ENCODE data around the gene CDADC1.
"Not testable (repeated sequence)": the region's sequence is repeated elsewhere in the genome, so short reads cannot be mapped to it uniquely, and the experiment has no call there.

The CDADC1 gene

GRCh38 chr13:49326222-49326917, 78.6 kb downstream of the CDADC1 start:
- Histone ChIP-seq H3K4me3 (ENCODE audit: low read depth, low read length) (no peak overlapping the region), H3K4me1 (no peaks in the 10 kb centered on the region), H3K9me3 (no peaks in the 10 kb centered on the region), H3K36me3 (no peaks in the 10 kb centered on the region), H3K27me3 (no peaks in the 10 kb centered on the region)
- TF ChIP-seq CTCF (IDR thresholded peaks at IDR 0.05; ENCODE audit: low read depth, low read length), result no peak
- DNase-seq, result no peak

- not testable (repeated sequence) for H3K4me1 ChIP-seq; DNase-seq; H3K4me3 ChIP-seq (ENCODE audit: low read depth, low read length); H3K27me3 ChIP-seq; H3K9me3 ChIP-seq; H3K36me3 ChIP-seq
These were observed 79.4 kb downstream of the CDADC1 start for GRCh38 chr13:49327145-49327544.

DNA sequence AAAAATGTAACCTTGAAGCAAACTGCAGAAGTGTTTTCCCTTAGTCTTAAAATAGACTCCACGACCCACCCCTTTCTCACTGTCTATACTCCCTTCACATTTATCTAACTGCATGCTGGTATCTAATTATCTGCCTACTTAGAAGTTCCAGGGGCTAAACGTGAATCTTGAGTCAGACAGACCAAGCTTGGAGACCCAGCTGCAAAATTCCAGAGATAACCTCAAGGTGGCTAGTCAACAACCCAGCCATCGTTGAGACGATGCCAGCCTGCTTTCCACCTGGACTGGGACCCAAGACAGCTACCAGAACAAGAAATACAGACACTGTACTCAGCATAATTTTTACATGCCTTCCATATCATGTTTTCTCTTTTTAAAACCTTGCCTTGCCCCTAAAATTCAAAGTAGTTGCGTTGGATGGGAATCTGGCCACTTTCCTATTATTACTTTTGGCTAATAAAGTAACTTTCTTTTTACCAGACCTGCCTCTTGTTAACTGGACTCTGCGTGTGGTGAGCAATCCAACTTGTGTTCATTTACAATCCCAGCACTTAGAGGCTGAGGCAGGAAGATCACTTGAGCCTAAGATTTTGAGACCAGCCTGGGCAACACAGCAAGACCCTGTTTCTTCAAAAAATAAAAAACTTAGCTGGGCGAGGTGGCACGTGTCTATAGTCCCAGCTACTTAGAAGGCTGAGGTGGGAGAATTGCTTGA, 82.3 kb downstream of the CDADC1 start:
- no peak for TF ChIP-seq CTCF (IDR thresholded peaks at IDR 0.05; ENCODE audit: low read depth, low read length)
- Histone ChIP-seq H3K4me3 (ENCODE audit: low read depth, low read length) (no peak overlapping the region), H3K9me3 (no peaks in the 10 kb centered on the region; the same call in 1 of the 2 replicates), H3K36me3 (no peaks in the 10 kb centered on the region), H3K27me3 (no peaks in the 10 kb centered on the region), H3K4me1 (no peaks in the 10 kb centered on the region)
- no peak for DNase-seq

GRCh38 chr13:49330546-49330864, 82.8 kb downstream of the CDADC1 start:
- Histone ChIP-seq H3K27me3 (no peaks in the 10 kb centered on the region), H3K4me3 (ENCODE audit: low read depth, low read length) (no peak overlapping the region), H3K9me3 (no peaks in the 10 kb centered on the region; the same call in 1 of the 2 replicates), H3K36me3 (no peaks in the 10 kb centered on the region), H3K4me1 (no peaks in the 10 kb centered on the region)
- DNase-seq, result no peak
- TF ChIP-seq CTCF (IDR thresholded peaks at IDR 0.05; ENCODE audit: low read depth, low read length), result no peak

- Histone ChIP-seq H3K4me3 (ENCODE audit: low read depth, low read length) (no peak overlapping the region), H3K36me3 (no peaks in the 10 kb centered on the region), H3K9me3 (no peaks in the 10 kb centered on the region; the same call in 1 of the 2 replicates), H3K27me3 (no peaks in the 10 kb centered on the region), H3K4me1 (no peaks in the 10 kb centered on the region)
- no peak for TF ChIP-seq CTCF (IDR thresholded peaks at IDR 0.05; ENCODE audit: low read depth, low read length)
- no peak for DNase-seq
These were observed 88.9 kb downstream of the CDADC1 start for GRCh38 chr13:49336655-49337054.

- Histone ChIP-seq H3K4me3 (ENCODE audit: low read depth, low read length) (no peak overlapping the region), H3K9me3 (no peaks in the 10 kb centered on the region), H3K36me3 (no peaks in the 10 kb centered on the region), H3K4me1 (no peaks in the 10 kb centered on the region), H3K27me3 (no peaks in the 10 kb centered on the region)
- no peak for TF ChIP-seq CTCF (IDR thresholded peaks at IDR 0.05; ENCODE audit: low read depth, low read length)
- DNase-seq, result no peak
These were observed 92.4 kb downstream of the CDADC1 start for GRCh38 chr13:49340161-49340560.
